C4-2B (cell line): ENCODE data around the gene BUD31.

Experiments
- ZFX ChIP-seq: fragments of 450-650 bp; IDR thresholded peaks from 2 replicates; pipeline ENCODE4 v1.6.1; 2017
- TF ChIP-seq, protein P1 (sequence below): fragments of 450-650 bp; conservative IDR thresholded peaks from 2 replicates; pipeline ENCODE4 v1.5.1; 2017; ENCODE audit warnings: mild to moderate bottlenecking

DNA sequence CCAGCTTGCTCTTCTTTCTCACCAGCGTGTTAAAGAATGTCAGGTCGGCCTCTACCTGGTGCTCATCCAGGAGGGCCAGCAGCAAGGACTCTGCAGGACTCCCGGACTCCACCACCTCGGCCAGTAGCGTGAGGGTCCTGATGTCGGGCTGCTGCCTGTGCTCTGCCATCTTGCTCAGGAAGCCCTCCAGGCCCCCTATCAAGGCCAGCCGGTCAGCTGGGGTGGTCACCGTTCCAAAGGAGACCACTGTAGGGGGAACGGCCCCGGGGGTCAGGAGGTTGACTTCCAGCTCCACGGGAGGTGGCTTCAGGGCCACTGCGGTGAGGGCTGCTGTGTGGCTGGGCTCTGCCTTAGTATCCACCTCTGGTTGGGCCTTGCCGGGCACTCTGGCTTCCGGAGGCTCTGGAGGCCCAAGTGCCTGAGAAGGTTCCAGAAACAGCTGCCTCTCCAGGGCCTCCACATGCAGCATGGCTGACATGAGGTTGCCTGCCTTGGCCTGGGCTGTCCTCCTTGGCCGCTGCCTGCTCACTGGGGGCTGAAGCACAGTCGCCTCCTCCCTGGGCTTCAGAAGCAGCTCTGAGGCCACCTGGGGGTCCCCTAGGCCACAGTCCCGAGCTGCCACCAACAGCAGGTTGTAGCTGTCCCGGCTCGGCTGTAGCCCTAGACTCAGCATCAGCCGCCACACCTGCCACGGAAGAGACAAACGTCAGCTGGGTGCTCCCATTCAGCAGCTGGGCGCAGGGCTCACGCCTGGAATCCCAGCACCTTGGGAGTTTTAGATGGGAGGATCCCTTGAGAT, 16.4 kb downstream of the BUD31 start:
- TF ChIP-seq, protein P1, sequence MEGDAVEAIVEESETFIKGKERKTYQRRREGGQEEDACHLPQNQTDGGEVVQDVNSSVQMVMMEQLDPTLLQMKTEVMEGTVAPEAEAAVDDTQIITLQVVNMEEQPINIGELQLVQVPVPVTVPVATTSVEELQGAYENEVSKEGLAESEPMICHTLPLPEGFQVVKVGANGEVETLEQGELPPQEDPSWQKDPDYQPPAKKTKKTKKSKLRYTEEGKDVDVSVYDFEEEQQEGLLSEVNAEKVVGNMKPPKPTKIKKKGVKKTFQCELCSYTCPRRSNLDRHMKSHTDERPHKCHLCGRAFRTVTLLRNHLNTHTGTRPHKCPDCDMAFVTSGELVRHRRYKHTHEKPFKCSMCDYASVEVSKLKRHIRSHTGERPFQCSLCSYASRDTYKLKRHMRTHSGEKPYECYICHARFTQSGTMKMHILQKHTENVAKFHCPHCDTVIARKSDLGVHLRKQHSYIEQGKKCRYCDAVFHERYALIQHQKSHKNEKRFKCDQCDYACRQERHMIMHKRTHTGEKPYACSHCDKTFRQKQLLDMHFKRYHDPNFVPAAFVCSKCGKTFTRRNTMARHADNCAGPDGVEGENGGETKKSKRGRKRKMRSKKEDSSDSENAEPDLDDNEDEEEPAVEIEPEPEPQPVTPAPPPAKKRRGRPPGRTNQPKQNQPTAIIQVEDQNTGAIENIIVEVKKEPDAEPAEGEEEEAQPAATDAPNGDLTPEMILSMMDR = no peak
- TF ChIP-seq ZFX = no peak
